OCI-LY3 (cell line): ENCODE measurements around the gene LCE4A.

Experiments used
- CTCF ChIP-seq: fragments of 200-600, 300-600 bp; sonication (generic); IDR thresholded peaks from 2 replicates; pipeline ENCODE4 v1.5.1; 2014; ENCODE audit warnings: antibody characterized with exemption, low read length, low read depth
- EZH2phosphoT487 ChIP-seq: fragments of 200-600 bp; shearing (Covaris generic); IDR thresholded peaks from 2 replicates; pipeline ENCODE4 v1.6.1; 2018; ENCODE audit warnings: antibody characterized with exemption, mixed run types, low read depth

- TF ChIP-seq CTCF (no peak), EZH2phosphoT487 (no peak)
These were observed 10.0 kb upstream of the LCE4A start, which contains the start of gene LCE2A for GRCh38 chr1:152697701-152698600.
